ENCODE results near the gene UAP1.

GRCh38 chr1:162599451-162599850, 37.9 kb downstream of the UAP1 start:
- TF ChIP-seq CTCF (IDR thresholded peaks at IDR 0.05) (no peak), POLR2A (IDR thresholded peaks at IDR 0.05) (no peak)
